ENCODE measurements around the gene ZMIZ1.

Gene ZMIZ1

GRCh38 chr10:79067241-79068202 is 1.2 kb upstream of the ZMIZ1 start:
- DNase-seq, result peak; percentile 87

DNA sequence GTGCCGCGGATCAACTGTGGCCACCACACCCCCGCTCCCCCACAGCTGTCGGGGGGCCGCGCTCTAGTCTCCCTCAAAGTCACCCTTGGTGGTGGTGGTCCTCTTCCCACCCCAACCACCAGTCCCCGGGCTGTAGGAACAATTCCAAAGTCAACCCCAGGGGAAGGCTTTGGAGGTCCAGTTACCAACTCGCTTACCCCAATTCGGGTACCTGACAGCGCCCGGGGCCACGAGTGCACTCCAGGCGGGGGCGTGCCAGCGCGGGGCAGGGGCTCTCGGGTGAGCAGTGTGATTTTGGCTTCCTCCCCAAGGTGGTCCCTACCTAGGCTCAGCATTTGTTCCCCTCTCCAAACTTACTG is 584 bp upstream of the ZMIZ1 start:
- no peak for DNase-seq

- DNase-seq, result no peak
Observed at GRCh38 chr10:79069325-79070080, 737 bp downstream of the ZMIZ1 start.

DNA sequence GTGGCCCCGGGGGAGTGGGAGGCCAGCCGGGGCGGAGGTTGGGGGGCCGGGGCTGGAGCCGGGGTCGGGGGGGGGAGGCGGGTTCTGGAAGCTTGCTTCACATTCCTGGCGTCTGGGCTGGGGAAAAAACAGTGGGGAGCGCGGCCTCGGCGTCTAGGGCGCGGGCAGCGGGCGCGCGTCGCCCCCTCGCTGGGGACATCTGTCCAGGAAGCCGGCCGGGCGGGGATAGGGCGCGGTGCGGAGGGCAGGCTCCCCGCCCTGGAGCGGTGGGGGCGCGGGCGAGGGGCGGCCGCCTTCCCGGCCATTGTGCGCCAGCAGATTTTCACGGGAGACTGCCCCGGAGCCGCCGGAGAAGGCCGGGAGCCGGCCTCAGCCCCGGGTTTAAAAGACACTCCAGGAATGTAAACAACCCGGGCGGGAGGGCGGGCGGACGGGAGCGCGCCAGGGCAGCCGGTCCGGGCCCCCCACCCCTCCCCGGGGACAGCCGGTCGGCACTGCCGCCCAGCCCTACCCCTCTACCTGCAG is 1.4 kb downstream of the ZMIZ1 start:
- no peak for DNase-seq

DNA sequence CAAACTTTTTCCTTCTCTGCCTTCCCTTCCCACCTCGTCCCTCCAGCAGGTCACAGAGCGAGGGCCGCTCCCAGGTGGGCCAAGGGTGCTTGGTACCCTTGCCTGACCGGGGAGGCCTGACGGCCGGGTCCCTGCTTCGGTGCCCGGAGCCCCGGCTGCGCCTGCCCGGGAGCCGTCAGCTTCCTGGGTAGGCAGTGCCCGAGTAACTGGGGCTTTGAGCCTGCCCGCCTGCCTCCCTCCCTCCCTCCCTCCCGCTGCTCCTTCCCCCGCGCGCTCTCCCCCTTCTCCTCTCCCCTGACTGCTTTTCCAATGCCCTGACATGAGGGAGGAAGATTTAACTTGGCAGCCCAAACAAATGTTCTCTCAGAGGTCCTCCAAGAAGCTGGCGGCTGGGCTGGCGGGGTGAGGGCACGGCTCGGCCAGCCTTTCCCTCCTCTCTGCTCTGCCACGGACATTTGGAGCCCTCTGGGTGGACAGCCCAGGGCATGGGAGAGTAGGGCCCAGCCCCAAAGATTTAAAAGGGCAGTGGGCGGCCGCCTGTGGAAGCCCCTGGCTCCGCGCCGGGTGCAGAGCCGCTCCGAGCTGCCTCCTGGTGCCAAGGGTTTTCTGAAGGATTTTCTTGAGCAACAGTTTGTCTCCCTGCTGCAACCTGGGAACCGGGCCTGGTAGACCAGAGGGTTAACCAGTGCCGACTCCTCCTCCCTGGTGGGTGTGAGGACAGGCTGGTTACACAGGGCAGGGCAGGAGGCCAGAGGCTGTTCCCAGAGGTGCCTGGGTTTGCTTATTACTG is 2.0 kb downstream of the ZMIZ1 start:
- DNase-seq, result peak; percentile 20

DNA sequence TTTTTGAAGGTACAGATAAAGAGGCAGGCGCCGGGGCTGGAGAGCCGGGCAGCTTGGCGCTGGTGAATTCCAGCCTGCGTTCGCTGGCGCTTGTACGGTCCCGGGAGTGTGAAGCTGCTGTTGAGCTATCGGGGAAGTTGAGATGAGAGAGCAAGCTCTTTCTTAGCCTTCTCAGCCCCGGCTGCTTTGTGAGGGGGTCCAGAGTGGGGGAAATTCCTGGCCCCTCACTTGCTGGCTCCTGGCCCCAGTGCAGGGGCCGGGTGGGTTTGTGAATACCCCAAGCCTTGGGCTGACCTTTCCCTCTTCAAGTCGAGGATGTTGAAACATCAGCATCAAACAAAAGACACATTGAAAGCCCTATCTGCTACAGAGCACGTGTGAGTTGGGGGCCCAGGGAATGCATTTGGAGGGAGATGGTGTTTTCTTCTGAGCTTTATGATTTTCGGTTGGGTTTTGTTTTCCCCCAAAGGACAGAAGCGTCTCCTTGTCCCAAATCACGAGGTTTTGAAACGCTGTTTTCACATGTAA is 2.7 kb downstream of the ZMIZ1 start:
- no peak for DNase-seq

DNA sequence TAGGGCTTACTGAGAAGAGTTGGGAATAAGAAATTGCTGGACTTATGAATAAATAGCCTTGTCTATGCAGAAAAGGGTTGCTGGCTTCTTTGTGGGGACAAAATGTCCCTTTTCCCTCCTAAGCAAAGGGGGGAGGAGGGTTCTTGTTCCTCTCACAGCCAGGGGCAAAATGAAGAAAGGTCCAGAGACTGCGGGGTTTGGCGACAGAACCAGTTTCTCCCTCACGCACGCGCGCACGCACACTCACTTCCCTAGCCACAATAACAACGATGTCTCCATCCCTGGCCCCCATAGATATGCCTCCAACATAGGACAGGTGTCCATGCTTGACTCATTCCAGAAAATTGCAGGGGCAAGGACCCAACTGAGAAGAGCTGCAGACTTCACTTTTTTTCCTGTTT is 3.3 kb downstream of the ZMIZ1 start:
- DNase-seq, result no peak

- DNase-seq, result no peak
Observed at GRCh38 chr10:79072994-79073645, 4.4 kb downstream of the ZMIZ1 start.

GRCh38 chr10:79073784-79074432 is 5.1 kb downstream of the ZMIZ1 start:
- DNase-seq, result peak; percentile 13

DNA sequence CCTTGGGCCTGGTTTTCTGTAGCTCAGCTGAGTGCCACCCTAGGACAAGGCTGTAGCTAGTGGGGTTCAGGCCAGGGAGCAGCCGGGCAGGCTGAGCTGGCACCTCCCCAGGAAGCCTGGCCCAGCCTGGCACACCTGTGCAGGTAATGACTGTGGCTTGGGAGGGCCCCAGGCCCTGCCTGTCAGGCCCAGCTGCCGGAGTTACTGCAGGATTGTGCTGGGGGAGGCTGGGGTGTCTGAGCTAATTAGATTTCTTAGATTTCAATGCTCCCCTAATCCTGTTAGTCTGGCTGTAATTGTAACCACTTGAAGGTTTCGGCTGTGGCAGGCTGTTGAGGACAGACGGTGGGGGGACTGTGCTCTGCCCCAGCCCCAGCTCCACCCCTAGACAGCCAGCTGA is 6.0 kb downstream of the ZMIZ1 start:
- no peak for DNase-seq

DNA sequence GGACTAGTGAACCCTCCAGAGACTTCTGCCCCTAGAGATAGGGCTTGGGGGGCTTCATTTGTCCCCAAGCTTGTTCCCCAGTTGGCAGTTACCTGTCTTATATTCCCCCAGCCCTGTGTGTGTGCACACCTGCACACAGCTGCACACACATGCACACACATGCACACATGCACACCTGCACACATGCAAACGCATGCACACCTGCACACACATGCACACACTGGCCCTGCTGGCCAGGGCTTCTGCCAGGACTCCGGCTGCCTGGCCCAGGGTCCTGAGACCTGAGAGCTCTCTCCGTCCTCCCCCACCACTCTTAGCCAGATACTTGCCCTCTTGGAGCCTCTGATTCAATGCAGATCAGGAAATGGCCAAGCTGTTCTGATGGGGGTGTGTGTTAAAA is 6.7 kb downstream of the ZMIZ1 start:
- no peak for DNase-seq

DNA sequence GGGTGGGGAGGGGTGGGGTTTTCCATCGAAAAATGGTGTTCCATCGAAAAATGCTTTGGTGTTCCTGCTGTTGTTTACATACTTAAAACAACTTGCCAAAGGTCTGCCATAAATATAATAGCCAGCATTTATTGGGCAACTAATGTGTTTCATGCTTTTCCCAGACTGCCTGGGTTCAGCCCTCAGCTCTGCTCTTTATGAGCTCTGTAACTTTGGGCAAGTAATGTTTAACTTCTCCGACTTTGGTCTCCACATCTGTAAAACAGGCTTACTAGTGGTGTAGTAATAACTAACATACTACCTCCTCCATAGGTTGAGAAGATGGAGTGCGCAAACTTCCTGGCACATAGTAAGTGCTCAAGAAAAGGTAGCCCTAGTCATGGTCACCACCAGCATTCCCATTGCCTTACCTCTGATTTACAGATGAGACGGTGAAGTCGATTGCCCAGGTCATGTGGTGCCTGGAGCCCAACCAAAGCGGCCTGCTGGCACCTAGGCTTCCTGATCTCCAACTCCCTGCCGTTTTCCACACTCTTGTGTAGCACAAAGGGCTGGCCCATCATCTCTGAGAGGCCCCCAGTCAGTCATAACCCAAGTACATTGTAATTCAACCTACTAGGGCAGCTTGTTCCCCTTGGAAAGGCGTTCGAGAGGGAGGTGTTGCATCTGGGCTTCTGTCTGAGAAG is 8.9 kb downstream of the ZMIZ1 start:
- no peak for DNase-seq

DNA sequence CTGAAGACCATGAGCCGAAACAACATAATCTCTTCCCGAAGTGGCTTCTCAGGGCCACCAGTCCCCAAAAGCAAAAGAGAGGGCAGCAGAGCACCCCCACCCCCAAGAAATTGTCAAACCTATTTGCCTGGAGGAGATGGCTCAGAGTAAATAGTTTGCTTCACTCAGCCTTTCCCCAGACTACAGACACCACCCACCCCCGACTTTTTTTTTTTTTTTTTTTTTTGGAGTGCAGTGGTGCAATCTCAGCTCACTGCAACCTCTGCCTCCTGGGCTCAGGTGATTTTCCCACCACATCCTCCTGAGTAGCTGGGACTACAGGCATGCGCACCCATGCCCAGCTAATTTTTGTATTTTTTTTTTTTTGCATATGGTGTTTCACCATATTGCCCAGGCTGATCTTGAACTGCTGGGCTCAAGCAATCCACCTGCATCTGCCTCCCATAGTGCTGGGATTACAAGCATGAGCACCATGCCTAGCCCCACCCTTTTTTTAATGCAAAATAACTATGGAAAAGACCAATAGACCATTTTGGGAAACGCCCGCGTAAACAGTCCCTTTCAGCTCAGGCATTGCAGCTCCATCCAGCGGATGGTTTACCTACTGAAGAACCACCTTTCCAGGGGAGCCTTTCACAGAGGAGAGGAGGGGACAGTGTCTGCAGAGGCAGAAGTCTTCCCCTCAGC is 9.7 kb downstream of the ZMIZ1 start:
- DNase-seq, result no peak

DNA sequence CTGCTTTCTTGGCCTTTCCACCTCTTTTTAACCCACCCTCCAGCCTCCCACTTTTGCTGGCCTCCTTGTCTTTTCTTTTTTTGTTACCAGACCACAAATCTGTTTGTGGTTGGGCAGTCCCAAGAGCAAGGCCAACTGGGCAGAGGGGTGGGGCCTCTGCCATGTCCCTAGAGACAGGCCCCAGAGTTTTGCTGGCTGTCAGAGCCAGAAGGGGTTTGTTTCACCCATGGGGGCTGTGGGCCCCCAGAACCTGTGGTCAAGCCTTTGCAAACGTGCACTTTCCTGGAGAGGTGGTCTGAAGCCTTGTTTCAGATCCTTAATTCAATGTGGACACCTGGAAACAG is 10.3 kb downstream of the ZMIZ1 start:
- no peak for DNase-seq

GRCh38 chr10:79079490-79080355 is 11.0 kb downstream of the ZMIZ1 start:
- DNase-seq, result no peak

DNA sequence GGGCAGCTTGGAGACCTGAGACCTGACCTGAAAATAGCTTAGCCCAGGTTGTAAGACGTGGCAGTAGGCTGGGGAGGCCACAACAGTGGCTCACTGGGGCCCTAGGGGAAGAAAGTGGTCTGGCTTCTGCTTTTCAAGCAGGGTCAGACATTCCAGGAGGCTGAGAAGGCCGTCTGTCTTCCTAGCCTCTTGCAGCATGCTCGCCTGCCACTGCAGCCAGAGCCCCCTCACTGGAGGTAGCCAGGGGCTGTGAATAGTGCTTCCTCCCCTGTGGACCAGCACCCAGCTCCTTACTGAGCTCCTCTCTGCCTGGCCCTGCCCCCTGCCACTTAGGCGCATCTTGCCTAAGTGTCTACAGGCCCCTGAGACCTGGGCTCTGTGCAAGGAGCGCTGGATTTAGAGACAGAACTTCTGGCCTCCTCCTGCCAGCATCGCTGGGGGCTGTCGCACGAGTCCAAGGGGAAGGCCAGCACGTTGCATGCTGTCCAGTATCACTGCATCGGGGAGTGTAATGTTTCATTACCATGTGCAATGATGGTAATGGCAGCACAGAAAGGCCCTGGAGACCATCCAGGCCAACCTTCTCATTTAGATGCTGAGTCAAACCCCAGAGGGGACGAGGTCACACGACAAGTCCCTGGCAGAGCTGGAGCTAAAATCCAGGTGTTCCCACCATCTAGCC is 12.7 kb downstream of the ZMIZ1 start:
- no peak for DNase-seq

- DNase-seq, result no peak
Observed at GRCh38 chr10:79082035-79082373, 13.2 kb downstream of the ZMIZ1 start.

DNA sequence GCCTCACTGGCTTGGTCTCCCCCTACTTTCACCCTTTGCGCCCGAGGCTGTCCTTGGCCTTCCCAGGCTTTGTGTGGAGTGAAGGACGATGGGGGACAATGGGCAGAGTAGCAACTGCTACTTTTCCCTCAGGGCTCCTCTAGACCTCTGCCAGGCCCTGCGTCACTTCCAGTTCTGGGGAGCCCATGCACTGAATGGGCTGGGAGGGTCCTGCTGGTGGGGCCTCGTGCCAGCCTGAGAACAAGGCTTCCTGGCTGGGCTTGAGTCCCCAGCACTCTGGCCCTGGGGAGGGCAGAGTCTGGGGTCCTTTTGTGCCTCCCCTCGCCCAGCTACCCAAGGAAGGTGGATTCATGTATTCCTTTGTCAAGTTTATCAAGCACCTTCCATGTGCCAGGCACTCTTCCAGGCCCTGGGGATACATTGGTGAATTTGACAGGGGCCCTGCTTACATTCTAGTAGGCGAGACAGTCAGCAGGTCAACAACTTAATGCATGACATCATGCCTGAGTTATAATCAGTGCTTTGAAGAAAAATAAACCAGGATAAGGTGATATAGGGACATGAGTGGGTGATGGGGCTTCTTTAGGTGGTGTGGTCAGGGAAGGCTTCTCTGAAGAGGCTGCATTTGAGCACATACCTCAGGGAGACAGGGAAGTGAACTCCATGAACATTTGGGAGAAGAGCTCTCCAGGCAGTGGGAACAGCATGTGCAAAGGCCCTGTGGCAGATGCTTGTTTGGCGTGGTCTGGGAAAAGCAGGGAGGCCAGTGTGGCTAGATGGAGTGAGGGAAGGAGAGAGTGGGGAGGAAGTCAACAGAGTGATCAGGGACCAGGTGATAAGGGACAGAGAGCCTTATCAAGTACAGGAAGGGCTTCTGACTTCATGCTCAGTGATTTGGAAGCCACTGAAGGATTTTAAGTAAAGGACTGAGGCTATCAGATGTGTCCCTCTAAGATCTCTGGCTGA is 14.1 kb downstream of the ZMIZ1 start:
- DNase-seq, result no peak
